WERI-Rb-1 (cell line): ENCODE measurements around the gene POTEI.
"Not testable (repeated sequence)": the region's sequence is repeated elsewhere in the genome, so short reads cannot be mapped to it uniquely, and the experiment has no call there.

Source experiments
- DNase-seq: peaks from one replicate; pipeline ENCODE4 v3.0.0-alpha.2; 2020
- H3K27ac ChIP-seq: fragments of 250-450 bp; sonication (Bioruptor Pico); 2 replicates; pipeline ENCODE4 v1.5.1; 2020; ENCODE audit warnings: mild to moderate bottlenecking, moderate library complexity
- H3K27me3 ChIP-seq: fragments of 250-450 bp; sonication (Bioruptor Pico); 2 replicates; pipeline ENCODE4 v1.5.1; 2021; ENCODE audit warnings: mild to moderate bottlenecking, low read depth, moderate library complexity; ENCODE audit not compliant: insufficient read depth, severe bottlenecking
- H3K36me3 ChIP-seq: fragments of 250-450 bp; sonication (Bioruptor Pico); 2 replicates; pipeline ENCODE4 v1.5.1; 2020; ENCODE audit warnings: mild to moderate bottlenecking, moderate library complexity
- H3K4me3 ChIP-seq: 2 replicates; pipeline ENCODE4 v1.5.1; 2011; ENCODE audit warnings: low read depth, mild to moderate bottlenecking, control low read depth, low read length
- H3K9me3 ChIP-seq: fragments of 250-450 bp; sonication (Bioruptor Pico); 2 replicates; pipeline ENCODE4 v1.5.1; 2021; ENCODE audit warnings: mild to moderate bottlenecking, moderate library complexity; ENCODE audit not compliant: severe bottlenecking
- CTCF ChIP-seq: IDR thresholded peaks from 2 replicates; pipeline ENCODE4 v1.5.1; 2011; ENCODE audit warnings: low read depth, mild to moderate bottlenecking, control low read depth, inconsistent platforms, low read length

POTEI gene

GRCh38 chr2:130450366-130450765 lies 58.8 kb downstream of the POTEI start:
- H3K9me3 ChIP-seq, DNase-seq, H3K4me3 ChIP-seq, H3K27ac ChIP-seq, H3K27me3 ChIP-seq, H3K36me3 ChIP-seq: not testable (repeated sequence)

- H3K9me3 ChIP-seq, H3K36me3 ChIP-seq, H3K27me3 ChIP-seq, DNase-seq, H3K27ac ChIP-seq, H3K4me3 ChIP-seq: not testable (repeated sequence)
Observed at GRCh38 chr2:130427631-130428030, 81.5 kb downstream of the POTEI start.

DNA sequence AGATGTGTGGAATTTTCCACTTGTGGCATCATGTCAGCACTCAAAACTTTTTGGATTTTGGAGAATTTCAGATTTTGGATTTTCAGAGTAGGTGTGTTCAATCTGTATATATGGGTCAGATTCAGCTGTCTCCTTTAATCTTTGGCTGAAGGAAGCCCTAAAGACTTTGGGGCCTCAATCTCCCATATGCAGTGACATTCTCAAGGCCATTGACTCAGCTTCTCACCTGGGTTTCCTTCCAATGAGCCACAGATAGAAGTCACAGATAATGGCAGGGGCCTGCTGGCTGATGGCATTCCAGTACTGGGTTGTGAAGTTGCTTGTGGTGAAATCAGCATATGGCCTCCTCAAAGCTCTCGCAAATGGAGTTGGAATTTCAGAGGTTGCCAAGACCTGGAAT lies 90.3 kb downstream of the POTEI start:
- H3K4me3 ChIP-seq, DNase-seq, H3K27me3 ChIP-seq, H3K36me3 ChIP-seq, H3K27ac ChIP-seq, H3K9me3 ChIP-seq: not testable (repeated sequence)

DNA sequence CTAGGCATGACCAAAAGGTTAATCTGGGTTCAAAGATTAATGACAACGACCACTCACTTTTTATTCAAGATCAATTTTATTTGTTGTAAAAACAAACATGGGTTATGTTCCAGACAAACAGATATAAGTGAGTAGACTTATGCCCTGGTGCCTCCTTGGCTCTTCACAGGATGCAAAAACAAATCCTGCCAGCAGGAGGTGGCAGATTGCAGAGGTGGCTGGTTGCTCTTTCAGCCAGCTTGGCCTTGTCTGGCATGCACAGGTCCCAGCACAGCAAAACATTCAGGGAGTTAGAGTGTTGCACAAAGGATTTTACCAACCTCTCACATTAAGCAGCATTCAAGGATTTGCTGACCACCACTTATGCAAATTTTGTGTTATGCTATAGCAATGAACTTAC lies 92.4 kb downstream of the POTEI start:
- not testable (repeated sequence) for H3K27me3 ChIP-seq, H3K36me3 ChIP-seq, H3K9me3 ChIP-seq, H3K27ac ChIP-seq, H3K4me3 ChIP-seq
- peak; percentile 56 for DNase-seq
- TF ChIP-seq CTCF, result peak; percentile 35; the same call in 1 of the 2 replicates
